Measurements from ENCODE around the gene POU6F2. TPM values are rescaled to one million over a fixed set of nuclear protein-coding genes. Genes with fewer than 3 reads are reported as not detected.

POU6F2 gene
- total and polyA plus RNA-seq, 2 donors (not counting 1 experiment from before 2014, with no cell fraction given): 0.47 TPM; not detected in 1

DNA sequence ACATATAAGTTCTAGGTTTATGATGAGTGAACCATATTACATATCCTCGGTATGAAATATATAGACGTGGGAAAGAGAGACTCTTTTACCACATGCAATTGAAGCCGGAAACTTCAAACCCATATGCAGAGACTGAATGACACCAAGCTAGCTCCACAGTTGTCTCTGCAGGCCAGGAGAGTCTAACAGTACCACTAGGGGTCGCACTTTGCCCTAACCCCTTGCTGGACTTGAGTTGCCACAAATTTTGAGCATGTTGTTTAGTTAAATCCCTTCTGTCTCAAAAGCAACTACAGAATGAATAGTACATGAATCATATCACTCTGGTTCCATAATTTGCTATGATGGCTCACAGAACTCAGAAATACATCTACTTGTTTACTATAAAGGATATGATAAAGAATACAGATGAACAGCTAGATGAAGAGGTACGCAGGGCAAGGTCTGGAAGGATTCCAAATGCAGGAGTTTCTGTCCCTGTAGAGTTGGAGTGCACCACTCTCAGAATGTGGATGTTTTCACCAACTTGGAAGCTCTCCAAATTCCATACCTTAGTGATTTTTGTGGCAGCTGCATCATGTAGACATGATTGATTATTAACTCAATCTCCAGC, 476.1 kb downstream of the POU6F2 start:
- Histone ChIP-seq H3K9ac (ENCODE audit: low read length) (no peak overlapping the region), H3K27ac (ENCODE audit: low read length in 2 of 2) (no peak overlapping the region), H3K4me1 (ENCODE audit: control insufficient read depth in 2 of 2, insufficient read depth in 2 of 2, low read length in 2 of 2) (no peaks in the 10 kb centered on the region), H3K79me2 (ENCODE audit: control insufficient read depth, insufficient read depth, low read length) (no peaks in the 10 kb centered on the region), H2AFZ (ENCODE audit: insufficient read depth, low read depth, low read length, poor library complexity, severe bottlenecking) (no peak overlapping the region), H3K4me3 (ENCODE audit: control extremely low read depth in 1 of 5, extremely low read depth in 1 of 5, insufficient read depth in 1 of 5, low read depth in 2 of 5, low read length in 4 of 5) (no peak overlapping the region), H3K27me3 (replicated peaks in 1 of 4; ENCODE audit: control extremely low read depth in 1 of 4, control insufficient read depth in 3 of 4, insufficient read depth in 4 of 4, low read length in 3 of 4) (no peaks in the 10 kb centered on the region), H3K9me3 (ENCODE audit: control extremely low read depth in 1 of 3, control insufficient read depth in 2 of 3, insufficient read depth in 1 of 3, low read length in 2 of 3) (no peaks in the 10 kb centered on the region), H3K36me3 (replicated peaks in 1 of 2; ENCODE audit: control extremely low read depth in 1 of 2, control insufficient read depth in 1 of 2, extremely low read depth in 1 of 2, insufficient read depth in 2 of 2, low read length in 1 of 2) (no peaks in the 10 kb centered on the region), H4K20me1 (ENCODE audit: control insufficient read depth, insufficient read depth, low read length, poor library complexity, severe bottlenecking) (no peaks in the 10 kb centered on the region), H3K4me2 (replicated peaks; ENCODE audit: low read depth, low read length, poor library complexity, severe bottlenecking) (no peak overlapping the region)
- DNase-seq: peak; percentile 54
- no peaks in the 10 kb centered on the region for H3K4me1 Mint-ChIP-seq
- CTCF ChIA-PET: interaction anchor here (0.7 to 3.4 kb wide), 14 partner anchors 9 to 588 kb away, joined by 3 to 24 read pairs (median 4); no protein-coding TSS in a partner anchor
- H3K27ac Mint-ChIP-seq: no peak overlapping the region
- peaks cover 6% of the 10 kb centered on the region for H3K27me3 Mint-ChIP-seq
- peak; percentile 39 for ATAC-seq (ENCODE audit: low read depth)
- WGBS (ENCODE audit: insufficient coverage): 58% methylated on average over 2 of the region's 5 CpGs
- TF ChIP-seq, protein P1, sequence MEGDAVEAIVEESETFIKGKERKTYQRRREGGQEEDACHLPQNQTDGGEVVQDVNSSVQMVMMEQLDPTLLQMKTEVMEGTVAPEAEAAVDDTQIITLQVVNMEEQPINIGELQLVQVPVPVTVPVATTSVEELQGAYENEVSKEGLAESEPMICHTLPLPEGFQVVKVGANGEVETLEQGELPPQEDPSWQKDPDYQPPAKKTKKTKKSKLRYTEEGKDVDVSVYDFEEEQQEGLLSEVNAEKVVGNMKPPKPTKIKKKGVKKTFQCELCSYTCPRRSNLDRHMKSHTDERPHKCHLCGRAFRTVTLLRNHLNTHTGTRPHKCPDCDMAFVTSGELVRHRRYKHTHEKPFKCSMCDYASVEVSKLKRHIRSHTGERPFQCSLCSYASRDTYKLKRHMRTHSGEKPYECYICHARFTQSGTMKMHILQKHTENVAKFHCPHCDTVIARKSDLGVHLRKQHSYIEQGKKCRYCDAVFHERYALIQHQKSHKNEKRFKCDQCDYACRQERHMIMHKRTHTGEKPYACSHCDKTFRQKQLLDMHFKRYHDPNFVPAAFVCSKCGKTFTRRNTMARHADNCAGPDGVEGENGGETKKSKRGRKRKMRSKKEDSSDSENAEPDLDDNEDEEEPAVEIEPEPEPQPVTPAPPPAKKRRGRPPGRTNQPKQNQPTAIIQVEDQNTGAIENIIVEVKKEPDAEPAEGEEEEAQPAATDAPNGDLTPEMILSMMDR (IDR thresholded peaks at IDR 0.05): peak; percentile 77
- no peak for TF ChIP-seq EZH2 (IDR thresholded peaks at IDR 0.05; ENCODE audit: borderline replicate concordance, insufficient read depth, low read depth, low read length, poor library complexity, severe bottlenecking)
- H3K9me3 Mint-ChIP-seq (ENCODE audit: insufficient read depth): no peaks in the 10 kb centered on the region
- intact Hi-C loops (cut with micrococcal nuclease): no loop called here
- POLR2A ChIA-PET: no interaction called here
- no peak overlapping the region for H3K4me3 Mint-ChIP-seq

DNA sequence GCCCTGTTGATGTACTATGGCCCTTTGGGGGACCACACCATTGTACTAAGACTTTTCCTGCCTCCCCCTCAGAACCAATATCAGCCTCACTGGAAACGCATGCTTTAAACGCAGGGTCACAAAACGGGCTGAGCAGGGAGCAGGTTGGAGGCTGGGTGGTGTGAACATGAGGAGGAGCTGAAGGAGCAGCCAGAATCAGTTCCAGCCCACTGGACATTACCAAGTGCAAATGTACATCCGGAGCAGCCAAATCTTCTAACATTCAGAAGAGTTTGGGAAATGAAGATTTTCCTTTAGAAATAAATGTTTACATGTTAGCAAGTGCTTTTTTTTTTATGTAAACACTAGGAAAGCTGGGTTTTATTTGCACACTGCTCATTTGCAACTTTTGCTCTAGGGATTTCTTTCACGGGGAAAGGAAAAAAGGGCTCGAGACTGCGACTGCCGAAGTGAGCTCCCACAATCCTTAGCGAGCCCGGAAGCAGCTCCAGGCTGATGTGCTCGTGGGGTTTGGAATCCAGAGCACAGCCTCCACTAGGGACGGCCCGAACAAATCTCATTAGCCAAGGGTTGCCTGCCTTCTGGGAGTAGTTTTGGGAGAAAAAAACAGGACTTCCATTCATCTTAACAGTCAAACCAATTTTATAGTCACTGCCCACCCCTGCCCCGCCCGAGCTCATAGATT, 480.5 kb downstream of the POU6F2 start:
- Histone ChIP-seq H2AFZ (ENCODE audit: insufficient read depth, low read depth, low read length, poor library complexity, severe bottlenecking) (no peak overlapping the region), H3K9me3 (ENCODE audit: control extremely low read depth in 1 of 3, control insufficient read depth in 2 of 3, insufficient read depth in 1 of 3, low read length in 2 of 3) (no peaks in the 10 kb centered on the region), H3K4me3 (ENCODE audit: control extremely low read depth in 1 of 5, extremely low read depth in 1 of 5, insufficient read depth in 1 of 5, low read depth in 2 of 5, low read length in 4 of 5) (no peak overlapping the region), H3K9ac (ENCODE audit: low read length) (no peak overlapping the region), H3K4me2 (replicated peaks; ENCODE audit: low read depth, low read length, poor library complexity, severe bottlenecking) (no peak overlapping the region), H3K79me2 (ENCODE audit: control insufficient read depth, insufficient read depth, low read length) (no peaks in the 10 kb centered on the region), H4K20me1 (ENCODE audit: control insufficient read depth, insufficient read depth, low read length, poor library complexity, severe bottlenecking) (no peaks in the 10 kb centered on the region), H3K4me1 (ENCODE audit: control insufficient read depth in 2 of 2, insufficient read depth in 2 of 2, low read length in 2 of 2) (no peaks in the 10 kb centered on the region), H3K27ac (ENCODE audit: low read length in 2 of 2) (no peak overlapping the region), H3K36me3 (replicated peaks in 1 of 2; ENCODE audit: control extremely low read depth in 1 of 2, control insufficient read depth in 1 of 2, extremely low read depth in 1 of 2, insufficient read depth in 2 of 2, low read length in 1 of 2) (no peaks in the 10 kb centered on the region), H3K27me3 (replicated peaks in 1 of 4; ENCODE audit: control extremely low read depth in 1 of 4, control insufficient read depth in 3 of 4, insufficient read depth in 4 of 4, low read length in 3 of 4) (no peaks in the 10 kb centered on the region)
- Mint-ChIP-seq H3K27me3 (peaks cover 14% of the 10 kb centered on the region), H3K9me3 (ENCODE audit: insufficient read depth) (no peaks in the 10 kb centered on the region), H3K4me1 (no peaks in the 10 kb centered on the region), H3K27ac (no peak overlapping the region), H3K4me3 (no peak overlapping the region)
- CTCF ChIA-PET: no interaction called here
- ATAC-seq (ENCODE audit: low read depth) (no peak), DNase-seq (no peak)
- TF ChIP-seq, protein P1 (IDR thresholded peaks at IDR 0.05): no peak
- TF ChIP-seq EZH2 (IDR thresholded peaks at IDR 0.05; ENCODE audit: borderline replicate concordance, insufficient read depth, low read depth, low read length, poor library complexity, severe bottlenecking): no peak
- POLR2A ChIA-PET: no interaction called here
- intact Hi-C loops (cut with micrococcal nuclease): no loop called here
- 95% methylated on average over 9 of the region's 15 CpGs for WGBS (ENCODE audit: insufficient coverage)
